GM21786 (cell line): Measurements from ENCODE around the gene HMX1.

Source experiments
- ATAC-seq: cut with Tn5 transposase; IDR thresholded peaks from one replicate; pipeline ENCODE4 v1.9.1; 2021; ENCODE audit not compliant: unreplicated experiment

Gene HMX1

GRCh38 chr4:8869002-8869897 is 2.4 kb downstream of the HMX1 start:
- ATAC-seq: no peak

- ATAC-seq: no peak
Observed at GRCh38 chr4:8868321-8869001, 3.2 kb downstream of the HMX1 start.

- ATAC-seq: no peak
Observed at GRCh38 chr4:8867624-8868320, 3.9 kb downstream of the HMX1 start.

GRCh38 chr4:8866828-8867623 is 4.6 kb downstream of the HMX1 start:
- ATAC-seq: no peak

- ATAC-seq: no peak
Observed at GRCh38 chr4:8866421-8866820, 5.2 kb downstream of the HMX1 start.

- no peak for ATAC-seq
Observed at GRCh38 chr4:8865681-8866310, 5.8 kb downstream of the HMX1 start.

GRCh38 chr4:8864912-8865680 is 6.5 kb downstream of the HMX1 start:
- ATAC-seq: no peak

- ATAC-seq: no peak
Observed at GRCh38 chr4:8863686-8864682, 7.7 kb downstream of the HMX1 start.

GRCh38 chr4:8862800-8863685 is 8.6 kb downstream of the HMX1 start:
- ATAC-seq: no peak

GRCh38 chr4:8862334-8862733 is 9.3 kb downstream of the HMX1 start:
- ATAC-seq: no peak

DNA sequence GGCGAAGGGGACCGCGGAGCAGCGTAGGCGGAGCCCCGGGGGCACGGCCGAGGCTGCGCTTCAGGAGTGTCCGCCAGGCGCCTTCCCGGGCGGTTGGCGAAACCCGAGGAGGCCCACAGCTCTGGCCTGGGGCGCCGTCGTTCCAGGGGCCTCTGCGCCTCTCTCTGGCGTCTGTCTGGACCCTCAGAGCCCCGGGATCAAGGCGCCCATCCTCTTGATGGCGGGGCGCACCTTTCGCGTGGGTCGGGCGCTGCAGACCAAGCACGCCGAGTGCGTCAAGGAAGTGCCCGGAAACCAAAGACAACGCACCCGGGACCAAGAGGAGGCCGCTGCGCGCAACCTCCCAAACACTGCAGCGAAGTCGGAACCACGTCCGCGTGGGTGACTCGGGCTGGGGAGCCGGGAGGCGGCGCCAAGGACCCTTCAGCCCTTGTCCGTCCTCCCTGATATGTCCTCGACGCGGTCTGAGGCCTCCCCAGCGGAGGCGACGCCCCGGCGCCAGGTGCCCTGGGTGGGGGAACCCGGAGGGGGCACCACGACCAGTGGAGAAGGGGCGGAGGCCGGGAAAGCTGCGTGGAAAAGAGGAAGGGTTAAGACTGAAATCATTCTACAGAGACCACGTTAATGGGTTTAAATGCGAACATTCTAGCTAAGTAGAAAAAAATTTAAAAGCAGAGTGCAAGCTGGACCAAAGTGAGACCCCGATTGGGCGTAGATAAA is 9.9 kb downstream of the HMX1 start:
- no peak for ATAC-seq

GRCh38 chr4:8860892-8861575 is 10.6 kb downstream of the HMX1 start:
- no peak for ATAC-seq

DNA sequence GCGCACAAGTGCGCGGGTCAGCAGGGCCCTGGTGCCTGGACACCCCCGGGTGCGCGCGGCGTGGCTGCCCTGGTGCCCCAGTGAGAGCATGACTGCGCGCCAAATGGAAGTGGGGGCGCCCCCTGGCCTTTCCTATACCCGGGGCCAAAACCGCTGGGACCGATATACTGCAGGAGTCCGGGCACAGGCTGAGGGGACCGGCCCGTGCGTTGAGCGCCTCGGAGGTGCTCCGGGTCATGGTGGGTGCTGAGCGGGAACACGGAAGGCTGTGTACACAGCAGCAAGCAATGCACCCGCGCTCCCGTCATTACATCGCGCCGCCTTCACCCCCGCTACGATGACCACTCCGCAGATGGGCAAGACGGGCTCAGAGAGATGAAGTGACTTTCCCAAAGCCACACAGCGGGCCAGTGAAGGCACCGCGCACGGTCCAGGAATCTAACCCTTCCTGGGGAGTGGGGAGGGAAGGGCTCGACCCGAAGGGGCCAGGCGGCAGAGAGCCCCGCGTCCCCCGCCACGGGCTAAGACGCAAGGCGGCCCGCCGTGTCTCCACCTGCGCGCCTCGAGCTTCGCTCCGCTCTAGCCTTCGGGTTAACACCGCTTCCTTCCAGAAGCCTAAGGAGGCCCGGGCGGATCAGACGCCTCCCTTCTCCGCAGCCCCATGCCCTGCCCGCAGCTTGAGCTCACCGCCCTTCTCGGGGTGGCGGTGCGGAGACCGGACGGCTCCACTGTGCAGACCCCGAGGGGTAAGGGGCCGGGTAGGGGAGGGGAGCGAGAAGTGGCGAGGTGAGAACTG is 11.3 kb downstream of the HMX1 start:
- no peak for ATAC-seq

- no peak for ATAC-seq
Observed at GRCh38 chr4:8859550-8860095, 12.0 kb downstream of the HMX1 start.

DNA sequence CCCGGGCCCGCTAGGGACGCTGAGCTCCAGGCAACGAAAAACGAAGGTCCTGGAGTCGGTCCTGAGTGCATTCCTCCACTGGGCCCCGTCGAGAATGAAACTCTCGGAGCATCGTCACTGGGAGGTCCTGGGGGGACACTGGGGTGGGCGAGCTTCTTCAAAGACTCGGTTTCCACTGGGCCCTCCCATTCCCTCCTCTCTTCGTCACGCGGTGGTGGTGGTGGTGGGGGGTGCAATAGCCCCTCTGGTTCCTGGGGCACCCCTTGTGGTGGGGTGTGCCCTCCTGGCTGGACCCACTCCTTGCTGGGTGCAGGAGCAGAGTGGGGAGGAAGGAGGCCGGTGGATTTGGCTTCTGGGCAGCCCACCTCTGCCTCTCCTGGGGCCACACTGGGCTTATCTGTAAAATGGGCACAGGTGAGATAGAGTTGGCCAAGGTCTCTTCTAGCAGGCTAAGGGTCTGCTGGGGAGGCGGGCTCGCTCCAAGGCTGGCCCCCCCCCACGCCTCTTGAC is 12.9 kb downstream of the HMX1 start:
- no peak for ATAC-seq
